Endothelial cell of hepatic sinusoid (primary cell): Measurements from ENCODE around the gene WWC2.

Experiments used
- in situ Hi-C: cut with HindIII; loops from 2 replicates; pipeline ENCODE4 v1.10.0; 2017; ENCODE audit warnings: low sequenced_read_pairs

WWC2 gene

GRCh38 chr4:183098723-183099536, at the start of gene WWC2:
Gene WWC2, plus strand, starts transcription at chr4:183099257. Its CDS starts 235 bp downstream, at chr4:183099492.
- in situ Hi-C loops, result loop anchor here (10.0 kb wide), 1 partner anchor 156 kb away; no protein-coding TSS in a partner anchor

- in situ Hi-C loops, result no loop called here
Observed at GRCh38 chr4:183053681-183054080, 45.4 kb upstream of the WWC2 start.

- in situ Hi-C loops, result no loop called here
Observed at GRCh38 chr4:183057255-183057654, 41.8 kb upstream of the WWC2 start.

DNA sequence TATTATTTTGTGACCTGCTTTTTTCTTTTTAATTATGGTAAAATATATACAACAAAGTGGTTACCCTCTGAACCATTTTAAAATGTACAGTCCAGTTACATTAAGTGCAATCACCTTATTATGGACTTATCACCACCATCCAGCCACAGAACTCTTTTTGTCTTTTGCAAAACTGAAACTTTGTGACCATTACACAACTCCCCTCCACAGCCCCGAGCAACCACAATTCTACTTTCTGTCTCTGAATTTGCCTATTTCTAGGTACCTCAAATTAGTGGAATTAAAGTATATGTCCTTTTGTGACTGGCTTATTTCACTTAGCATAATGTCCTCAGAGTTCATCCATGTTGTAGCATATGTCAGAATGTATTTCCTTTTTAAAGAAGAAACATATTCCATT, 39.3 kb upstream of the WWC2 start:
- in situ Hi-C loops, result no loop called here

DNA sequence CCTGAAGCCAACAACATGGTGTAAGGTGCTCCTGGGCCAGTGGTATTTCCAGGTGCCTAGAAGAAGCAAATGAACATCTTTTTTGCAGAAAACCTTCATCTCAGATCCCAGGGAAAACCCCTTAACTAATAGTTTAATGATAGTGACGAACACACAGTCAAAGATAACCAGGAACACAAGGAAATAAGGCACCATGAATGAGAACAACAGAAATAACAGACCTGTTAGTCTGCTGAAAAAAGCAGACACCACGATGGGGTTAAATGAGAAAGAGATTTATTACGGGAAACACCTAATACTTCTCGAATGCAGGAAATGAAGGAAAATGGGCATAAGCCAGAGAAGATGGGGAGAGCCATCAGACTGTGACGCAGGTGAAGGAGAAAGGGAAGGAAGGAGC, 30.6 kb upstream of the WWC2 start:
- in situ Hi-C loops, result no loop called here

- in situ Hi-C loops, result loop anchor here (10.0 kb wide), 1 partner anchor 136 kb away; no protein-coding TSS in a partner anchor
Observed at GRCh38 chr4:183071222-183071621, 27.8 kb upstream of the WWC2 start.

DNA sequence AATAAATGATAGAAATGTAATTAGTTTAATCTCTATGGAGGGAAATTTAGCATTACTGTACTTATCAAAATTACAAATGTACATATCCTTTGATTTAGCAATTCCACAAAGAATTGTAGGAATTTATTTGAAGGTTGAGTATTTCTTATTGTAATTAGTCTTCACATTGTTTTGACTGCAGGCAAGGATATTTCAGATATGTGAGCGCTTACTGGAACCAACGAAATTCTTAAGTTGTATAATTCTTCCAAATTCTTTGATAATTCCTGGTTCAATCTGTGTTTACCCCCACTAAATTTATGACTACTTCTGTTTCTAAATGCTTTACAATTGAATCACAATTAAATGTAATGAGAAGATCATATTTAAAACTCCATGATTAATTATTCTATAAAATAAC, 26.9 kb upstream of the WWC2 start:
- in situ Hi-C loops, result loop anchor here (10.0 kb wide), 1 partner anchor 137 kb away; no protein-coding TSS in a partner anchor

- in situ Hi-C loops, result loop anchor here (10.0 kb wide), 1 partner anchor 139 kb away; no protein-coding TSS in a partner anchor
Observed at GRCh38 chr4:183073838-183074145, 25.3 kb upstream of the WWC2 start.

DNA sequence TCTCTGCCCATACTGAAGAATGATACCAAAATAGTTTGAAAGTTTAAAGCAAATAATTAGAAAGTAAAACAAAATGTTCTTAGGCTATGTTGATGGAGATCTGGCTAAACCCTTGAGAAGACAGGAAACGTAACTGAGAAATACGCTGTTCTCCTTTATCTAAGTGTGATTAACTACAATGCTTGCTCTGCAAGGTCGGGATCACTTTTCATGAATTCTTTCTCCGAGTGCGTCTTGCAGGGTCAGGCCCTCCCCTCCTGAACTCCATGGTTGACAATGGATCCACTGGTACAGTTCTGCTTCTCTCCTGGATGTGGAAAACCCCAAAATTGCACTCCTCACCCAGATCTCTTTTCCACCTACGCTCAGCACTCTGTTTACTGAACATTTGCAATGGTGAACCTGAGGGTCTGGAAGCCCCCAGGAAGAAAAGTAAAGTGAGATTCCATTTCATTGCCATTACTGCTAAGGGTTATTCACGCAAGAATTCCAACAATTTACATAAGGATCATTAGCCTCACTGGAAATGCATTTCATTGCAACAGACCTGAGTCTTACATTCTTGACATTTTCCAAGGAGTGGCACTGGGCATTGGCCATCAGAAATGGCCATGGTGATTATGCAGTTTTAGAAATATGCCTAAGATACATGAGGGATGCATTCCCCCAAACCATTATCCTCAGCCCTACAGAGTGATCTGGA, 24.6 kb upstream of the WWC2 start:
- in situ Hi-C loops, result loop anchor here (10.0 kb wide), 1 partner anchor 140 kb away; no protein-coding TSS in a partner anchor

- in situ Hi-C loops, result loop anchor here (10.0 kb wide), 1 partner anchor 144 kb away; no protein-coding TSS in a partner anchor
Observed at GRCh38 chr4:183078634-183079033, 20.4 kb upstream of the WWC2 start.

- in situ Hi-C loops, result no loop called here
Observed at GRCh38 chr4:183080372-183081115, 18.5 kb upstream of the WWC2 start.

- in situ Hi-C loops, result no loop called here
Observed at GRCh38 chr4:183081116-183081469, 18.0 kb upstream of the WWC2 start.

GRCh38 chr4:183082053-183082452, 17.0 kb upstream of the WWC2 start:
- in situ Hi-C loops, result no loop called here

DNA sequence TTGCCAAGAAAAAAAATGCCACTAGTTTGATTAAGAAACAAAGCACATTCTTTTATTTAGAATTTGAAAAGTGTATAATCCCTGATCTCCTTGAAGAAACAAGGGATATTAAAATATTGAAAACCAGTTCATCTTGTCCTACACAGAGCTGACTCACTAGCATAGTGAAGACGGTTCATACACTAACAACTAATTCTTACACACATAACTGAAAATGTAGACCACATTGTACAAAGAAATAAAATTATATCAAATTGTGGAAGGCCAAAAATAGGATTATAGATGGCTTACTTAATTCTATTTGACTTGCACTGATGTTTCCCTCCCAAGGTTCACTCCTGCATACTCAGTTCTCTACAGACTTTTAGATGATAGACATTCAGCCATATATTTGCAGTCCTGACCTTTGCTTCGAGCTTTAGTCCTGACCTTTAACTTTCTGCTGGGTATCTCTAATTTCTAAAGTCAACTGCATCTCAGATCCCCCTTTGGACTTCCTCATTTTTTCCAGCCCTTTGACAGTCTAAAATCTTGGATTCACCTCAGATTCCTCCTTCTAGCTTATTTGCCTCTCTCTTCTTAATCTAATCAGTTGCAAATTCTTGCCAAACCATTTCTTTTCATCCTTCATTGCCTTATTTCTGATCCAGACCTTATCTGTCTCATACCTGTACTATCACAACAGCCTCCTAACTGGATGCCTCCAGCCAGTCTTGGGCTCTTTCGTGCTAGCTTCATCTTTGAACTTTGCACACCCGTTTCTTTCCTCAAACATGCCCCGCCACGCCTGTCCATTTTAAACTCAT, 4.5 kb upstream of the WWC2 start:
- in situ Hi-C loops, result loop anchor here (10.0 kb wide), 1 partner anchor 160 kb away; no protein-coding TSS in a partner anchor

DNA sequence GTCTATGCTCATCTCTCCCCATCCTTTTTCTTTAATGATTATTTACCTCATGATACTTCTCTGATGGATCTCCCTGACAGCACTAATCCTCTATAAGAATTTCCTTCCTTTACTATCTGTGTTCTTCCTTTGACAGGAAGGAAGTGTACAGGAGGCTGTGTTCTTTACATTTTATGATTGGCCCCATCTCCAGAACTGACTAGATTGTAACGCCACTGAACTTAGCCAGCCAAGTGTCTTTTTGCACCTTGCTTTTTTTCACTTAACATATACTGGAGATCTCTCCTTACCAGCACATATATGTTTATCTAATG, 3.9 kb upstream of the WWC2 start:
- in situ Hi-C loops, result loop anchor here (10.0 kb wide), 1 partner anchor 160 kb away; no protein-coding TSS in a partner anchor

DNA sequence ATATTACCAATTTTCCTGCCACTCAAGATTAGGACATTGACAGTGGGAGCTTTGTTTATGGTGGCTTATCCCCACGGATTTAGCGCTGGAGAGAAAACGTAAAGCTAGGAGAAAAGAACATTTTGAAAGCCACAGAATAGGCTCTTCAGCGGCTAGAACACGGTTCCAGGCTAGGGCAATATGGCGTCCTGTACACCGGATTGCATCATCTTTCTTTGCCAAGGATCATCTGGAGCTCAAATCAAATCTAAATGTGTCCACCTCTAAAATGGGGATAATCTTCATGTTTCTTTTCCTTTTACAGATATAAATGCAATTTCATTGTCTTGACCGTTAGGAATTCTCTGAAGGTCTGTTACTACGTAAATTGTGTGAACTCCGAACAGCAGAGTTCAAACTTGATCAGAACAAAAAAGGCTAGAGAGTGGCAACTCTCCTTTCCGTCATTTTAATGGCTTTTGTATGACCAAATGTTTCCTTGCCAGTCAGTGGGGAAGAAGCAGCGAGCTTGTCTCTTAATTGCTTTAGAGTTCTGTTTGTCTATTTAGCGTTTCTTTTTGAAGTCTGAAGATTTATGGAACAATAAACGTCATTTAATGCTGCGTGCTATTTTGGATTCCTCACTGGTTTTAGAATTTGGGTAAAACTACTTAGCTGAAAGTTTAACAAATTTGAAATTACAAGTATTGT, 2.6 kb upstream of the WWC2 start:
- in situ Hi-C loops, result loop anchor here (10.0 kb wide), 1 partner anchor 158 kb away; no protein-coding TSS in a partner anchor

DNA sequence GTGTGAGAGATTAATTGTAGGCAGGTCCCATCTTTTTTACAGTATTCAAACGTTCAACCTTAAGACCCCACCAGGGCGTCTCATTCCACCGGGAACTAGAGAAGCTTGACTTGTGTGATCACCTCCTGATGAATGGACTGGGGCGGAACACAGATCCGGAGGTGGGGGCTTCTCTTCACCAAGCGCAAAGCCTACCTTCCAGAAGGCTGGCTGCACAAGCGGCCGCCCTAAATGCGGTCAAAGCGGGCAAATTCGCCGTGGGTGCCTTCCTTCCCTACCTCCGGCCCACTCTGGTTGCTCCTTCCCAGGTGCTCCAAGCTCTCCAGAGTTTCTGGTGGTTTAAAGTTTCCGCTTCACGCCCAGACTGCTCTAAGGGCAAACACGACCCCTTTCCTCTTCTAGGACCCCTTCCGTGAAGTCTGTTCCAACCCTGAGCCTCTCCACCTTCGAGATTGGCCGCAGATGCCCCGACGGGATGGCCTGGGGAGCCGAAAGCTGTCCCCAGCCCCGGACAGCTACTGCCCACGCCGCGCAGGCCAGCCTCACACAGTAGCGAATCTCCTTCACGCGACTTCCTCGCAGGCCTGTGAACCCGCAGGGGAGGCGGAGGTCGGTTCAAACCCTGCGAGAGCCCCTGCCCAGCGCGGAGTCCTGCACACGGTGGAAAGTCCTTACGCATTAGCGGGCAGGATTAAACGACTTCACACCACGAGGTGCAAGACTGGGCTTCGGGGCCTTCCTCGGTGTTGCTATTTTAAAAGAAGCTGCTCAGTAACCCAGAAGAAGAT, 1.6 kb upstream of the WWC2 start:
- in situ Hi-C loops, result loop anchor here (10.0 kb wide), 1 partner anchor 157 kb away; no protein-coding TSS in a partner anchor

GRCh38 chr4:183098019-183098722, 886 bp upstream of the WWC2 start:
- in situ Hi-C loops, result loop anchor here (10.0 kb wide), 1 partner anchor 157 kb away; no protein-coding TSS in a partner anchor
